NCI-H1694 treated with DMSO at 0.1 percent for 48 hours (cell line): ENCODE data around the gene CCT7.

Experiments
- DNase-seq: peaks from one replicate; lab custom pipeline; 2025; lab: John Stamatoyannopoulos, UW

CCT7 gene

DNA sequence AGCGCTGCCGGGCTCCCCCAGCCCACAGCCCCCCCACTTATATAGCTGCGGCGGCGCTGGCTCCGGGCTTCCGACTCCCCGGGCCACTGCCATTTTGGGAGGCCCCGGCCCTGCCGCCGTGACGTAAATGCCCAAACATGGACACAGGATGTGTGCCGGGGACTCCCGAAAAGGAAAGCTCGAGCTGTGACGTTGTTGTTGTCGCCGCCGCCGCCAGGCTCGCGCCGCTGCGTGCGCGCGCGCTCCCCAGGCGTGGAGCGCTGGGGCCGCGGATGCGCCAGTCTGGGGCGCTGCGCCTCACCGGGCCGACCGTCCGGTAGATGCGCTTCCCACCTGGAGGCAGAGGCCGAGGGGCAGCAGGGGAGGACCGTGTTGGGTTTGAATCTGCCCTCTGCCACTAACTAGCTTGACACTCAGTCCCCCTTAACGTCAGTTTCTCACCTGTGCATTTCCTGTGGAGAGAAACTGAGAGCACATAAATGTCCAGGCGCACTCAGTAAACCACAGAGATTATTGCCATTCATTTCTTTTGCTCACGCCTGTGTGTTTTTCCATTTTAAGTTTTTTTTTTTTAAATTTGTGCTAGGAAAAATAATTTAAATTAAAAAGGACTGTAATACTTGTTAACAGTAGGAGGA is 59.5 kb downstream of the CCT7 start, which contains the start of gene EGR4:
TSS of gene EGR4 (minus strand) at position 15 of the 638 bp plus-strand sequence. CDS start 231 bp downstream, outside the sequence.
- peak; percentile 45 for DNase-seq

DNA sequence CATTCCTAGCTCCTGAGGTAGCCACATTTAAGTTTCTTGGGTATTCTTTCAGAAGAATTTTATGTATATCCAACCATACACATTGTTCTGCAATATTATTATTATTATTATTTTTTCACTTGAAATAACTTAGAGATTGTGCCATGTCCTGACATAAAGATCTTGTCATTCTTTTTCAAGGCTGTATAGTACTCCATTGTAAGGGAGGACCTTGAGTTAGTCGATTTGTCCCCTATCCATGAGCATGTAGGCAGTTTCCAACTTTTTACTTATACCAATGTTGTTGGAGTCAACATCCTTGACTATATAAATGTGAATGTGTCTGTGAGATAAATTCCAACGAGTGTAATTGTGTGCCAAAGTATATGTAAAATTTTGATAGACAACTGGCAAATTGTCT is 60.1 kb downstream of the CCT7 start:
- no peak for DNase-seq

DNA sequence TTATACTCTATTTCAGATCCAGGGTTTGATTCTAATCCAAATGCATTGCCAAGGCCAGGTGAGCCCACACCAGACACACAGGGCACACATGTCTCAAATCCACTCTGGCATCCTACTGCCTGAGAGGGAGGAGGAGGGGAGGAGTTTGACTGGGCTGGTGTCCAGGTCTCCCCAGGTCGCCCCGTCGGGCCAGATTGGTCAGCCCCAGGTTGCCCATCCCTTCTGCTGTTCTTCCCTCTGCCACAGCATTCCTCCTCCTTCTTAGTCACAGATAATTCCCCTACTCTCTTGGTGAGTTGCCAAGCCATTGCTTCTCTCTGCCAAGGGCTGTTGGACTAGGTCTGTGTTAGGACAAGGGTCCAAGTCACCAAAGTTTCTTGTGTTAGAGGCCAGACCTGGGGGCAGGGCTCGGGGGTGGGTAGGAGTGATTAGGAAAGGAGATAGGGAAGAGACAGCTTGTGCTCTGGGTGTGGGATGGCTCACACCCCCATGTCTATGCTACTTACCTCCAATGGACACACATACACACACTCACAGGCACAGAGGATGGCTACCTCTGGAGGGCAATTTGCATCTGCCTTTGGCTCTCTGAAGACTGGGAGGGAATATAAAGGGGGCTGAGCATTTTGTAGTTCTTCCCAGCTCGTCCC is 61.8 kb downstream of the CCT7 start:
- DNase-seq = no peak

DNA sequence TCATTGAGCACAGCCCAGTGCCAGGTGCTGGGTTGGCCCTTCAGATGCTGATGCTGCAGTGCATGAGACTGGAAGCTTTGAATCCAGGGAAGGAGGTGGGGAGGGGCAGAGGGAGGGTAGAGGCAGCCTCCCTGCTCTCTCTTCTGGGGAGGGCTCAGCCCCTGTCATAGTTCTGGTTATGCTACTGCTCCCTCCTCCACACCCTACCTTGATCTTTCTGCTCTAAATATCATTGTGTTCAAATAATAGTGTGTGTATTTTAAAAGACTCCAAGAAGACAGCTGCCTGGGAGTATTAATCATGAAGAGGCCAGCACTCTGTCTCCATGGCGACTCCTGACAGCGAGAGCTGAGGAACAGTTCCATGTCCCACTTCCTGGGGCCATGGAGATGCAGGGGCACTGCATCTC is 63.0 kb downstream of the CCT7 start:
- DNase-seq = no peak

DNA sequence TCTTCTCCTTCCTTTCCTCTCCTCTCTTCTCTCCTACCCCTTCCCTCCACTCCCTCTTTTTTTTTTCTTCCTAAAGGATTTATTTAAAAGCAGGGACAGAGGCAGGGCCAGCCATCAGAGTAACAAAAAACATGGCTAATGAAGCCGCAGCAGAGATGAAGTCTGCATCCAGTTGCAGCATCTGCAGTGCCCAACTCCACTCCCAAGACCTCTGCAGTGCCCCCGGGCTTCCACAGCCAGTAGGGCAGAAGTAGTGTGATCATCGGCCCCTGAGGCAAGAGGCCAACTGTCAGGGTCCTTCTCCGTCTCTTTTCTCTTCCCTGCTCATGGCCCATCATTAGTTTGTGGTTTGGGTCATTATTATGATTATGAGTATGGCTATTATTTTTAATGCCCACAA is 63.5 kb downstream of the CCT7 start:
- DNase-seq = no peak

DNA sequence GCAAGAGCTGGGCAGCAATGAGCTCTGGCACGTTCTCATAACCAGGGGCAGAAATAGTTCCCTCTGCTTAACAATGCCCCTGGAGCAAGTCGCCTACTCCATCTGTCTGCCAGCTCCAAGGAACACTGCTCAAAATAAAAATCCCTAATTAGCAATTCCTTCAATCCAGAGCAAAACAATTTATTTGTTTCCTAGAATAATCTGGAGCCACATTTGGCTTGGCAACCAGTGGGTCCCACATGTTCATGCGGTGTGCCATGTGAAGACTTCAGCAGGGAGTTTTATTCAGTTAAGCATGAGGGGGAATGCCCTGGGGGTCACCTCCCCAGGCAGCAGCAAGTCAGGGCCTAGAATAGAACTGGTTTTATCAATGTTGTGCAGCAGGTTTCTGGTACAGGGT is 66.8 kb downstream of the CCT7 start:
- no peak for DNase-seq

DNA sequence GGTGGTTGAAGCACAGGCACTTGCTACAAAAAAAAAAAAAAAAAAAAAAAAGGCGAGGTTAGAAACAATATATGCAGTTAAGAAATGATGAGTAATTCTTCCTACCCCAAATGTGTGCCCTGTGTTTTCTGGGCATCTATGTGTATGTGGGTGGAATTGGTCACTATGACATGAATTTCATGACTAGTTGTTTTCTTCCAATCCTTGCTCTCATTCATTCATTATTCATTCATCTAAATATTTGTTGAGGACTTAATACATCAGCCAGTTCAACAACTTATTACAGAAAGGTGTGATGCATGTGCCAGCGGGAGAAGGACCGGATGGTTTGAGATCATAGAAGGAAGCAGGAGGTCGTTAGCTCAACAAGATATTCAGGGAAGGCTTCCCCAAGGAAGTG is 67.5 kb downstream of the CCT7 start:
- no peak for DNase-seq
